Measurements from ENCODE around the gene IFRD2.

DNA sequence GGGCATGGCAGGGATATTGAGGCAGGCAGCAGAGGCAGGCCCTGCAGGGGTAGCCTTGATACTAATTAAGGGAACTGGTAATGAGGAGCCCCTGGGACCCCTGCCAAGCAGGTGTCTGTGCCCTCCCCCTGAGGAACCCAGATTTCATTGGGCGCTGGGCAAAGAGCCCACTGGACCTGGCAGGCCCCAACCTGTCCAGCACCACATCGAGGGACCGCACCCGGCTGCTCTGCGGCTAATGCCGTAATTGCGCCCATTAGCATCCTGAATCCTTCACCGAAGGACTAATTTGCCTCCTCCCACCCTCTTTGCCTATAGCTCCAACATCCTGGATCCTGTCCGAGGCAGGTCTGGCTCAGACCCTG is 37.0 kb downstream of the IFRD2 start:
- TF ChIP-seq, protein P1, sequence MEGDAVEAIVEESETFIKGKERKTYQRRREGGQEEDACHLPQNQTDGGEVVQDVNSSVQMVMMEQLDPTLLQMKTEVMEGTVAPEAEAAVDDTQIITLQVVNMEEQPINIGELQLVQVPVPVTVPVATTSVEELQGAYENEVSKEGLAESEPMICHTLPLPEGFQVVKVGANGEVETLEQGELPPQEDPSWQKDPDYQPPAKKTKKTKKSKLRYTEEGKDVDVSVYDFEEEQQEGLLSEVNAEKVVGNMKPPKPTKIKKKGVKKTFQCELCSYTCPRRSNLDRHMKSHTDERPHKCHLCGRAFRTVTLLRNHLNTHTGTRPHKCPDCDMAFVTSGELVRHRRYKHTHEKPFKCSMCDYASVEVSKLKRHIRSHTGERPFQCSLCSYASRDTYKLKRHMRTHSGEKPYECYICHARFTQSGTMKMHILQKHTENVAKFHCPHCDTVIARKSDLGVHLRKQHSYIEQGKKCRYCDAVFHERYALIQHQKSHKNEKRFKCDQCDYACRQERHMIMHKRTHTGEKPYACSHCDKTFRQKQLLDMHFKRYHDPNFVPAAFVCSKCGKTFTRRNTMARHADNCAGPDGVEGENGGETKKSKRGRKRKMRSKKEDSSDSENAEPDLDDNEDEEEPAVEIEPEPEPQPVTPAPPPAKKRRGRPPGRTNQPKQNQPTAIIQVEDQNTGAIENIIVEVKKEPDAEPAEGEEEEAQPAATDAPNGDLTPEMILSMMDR (conservative IDR thresholded peaks at IDR 0.05; ENCODE audit: low read depth in 2 of 2) = no peak
- TF ChIP-seq, protein P2, sequence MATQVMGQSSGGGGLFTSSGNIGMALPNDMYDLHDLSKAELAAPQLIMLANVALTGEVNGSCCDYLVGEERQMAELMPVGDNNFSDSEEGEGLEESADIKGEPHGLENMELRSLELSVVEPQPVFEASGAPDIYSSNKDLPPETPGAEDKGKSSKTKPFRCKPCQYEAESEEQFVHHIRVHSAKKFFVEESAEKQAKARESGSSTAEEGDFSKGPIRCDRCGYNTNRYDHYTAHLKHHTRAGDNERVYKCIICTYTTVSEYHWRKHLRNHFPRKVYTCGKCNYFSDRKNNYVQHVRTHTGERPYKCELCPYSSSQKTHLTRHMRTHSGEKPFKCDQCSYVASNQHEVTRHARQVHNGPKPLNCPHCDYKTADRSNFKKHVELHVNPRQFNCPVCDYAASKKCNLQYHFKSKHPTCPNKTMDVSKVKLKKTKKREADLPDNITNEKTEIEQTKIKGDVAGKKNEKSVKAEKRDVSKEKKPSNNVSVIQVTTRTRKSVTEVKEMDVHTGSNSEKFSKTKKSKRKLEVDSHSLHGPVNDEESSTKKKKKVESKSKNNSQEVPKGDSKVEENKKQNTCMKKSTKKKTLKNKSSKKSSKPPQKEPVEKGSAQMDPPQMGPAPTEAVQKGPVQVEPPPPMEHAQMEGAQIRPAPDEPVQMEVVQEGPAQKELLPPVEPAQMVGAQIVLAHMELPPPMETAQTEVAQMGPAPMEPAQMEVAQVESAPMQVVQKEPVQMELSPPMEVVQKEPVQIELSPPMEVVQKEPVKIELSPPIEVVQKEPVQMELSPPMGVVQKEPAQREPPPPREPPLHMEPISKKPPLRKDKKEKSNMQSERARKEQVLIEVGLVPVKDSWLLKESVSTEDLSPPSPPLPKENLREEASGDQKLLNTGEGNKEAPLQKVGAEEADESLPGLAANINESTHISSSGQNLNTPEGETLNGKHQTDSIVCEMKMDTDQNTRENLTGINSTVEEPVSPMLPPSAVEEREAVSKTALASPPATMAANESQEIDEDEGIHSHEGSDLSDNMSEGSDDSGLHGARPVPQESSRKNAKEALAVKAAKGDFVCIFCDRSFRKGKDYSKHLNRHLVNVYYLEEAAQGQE (IDR thresholded peaks at IDR 0.05; ENCODE audit: unreplicated experiment) = no peak
- TF ChIP-seq EZH2 (IDR thresholded peaks at IDR 0.05; ENCODE audit: low read depth, unreplicated experiment) (no peak), STAT1 (IDR thresholded peaks at IDR 0.05; ENCODE audit: unreplicated experiment) (no peak), ZNF114 (CRISPR knock-in tag; IDR thresholded peaks at IDR 0.05) (no peak), POLR2AphosphoS5 (IDR thresholded peaks at IDR 0.05; ENCODE audit: low read depth) (no peak), EZH2phosphoT487 (IDR thresholded peaks at IDR 0.05; ENCODE audit: unreplicated experiment) (no peak), JUNB (IDR thresholded peaks at IDR 0.05; ENCODE audit: unreplicated experiment) (no peak)
- TF ChIP-seq, protein P3, sequence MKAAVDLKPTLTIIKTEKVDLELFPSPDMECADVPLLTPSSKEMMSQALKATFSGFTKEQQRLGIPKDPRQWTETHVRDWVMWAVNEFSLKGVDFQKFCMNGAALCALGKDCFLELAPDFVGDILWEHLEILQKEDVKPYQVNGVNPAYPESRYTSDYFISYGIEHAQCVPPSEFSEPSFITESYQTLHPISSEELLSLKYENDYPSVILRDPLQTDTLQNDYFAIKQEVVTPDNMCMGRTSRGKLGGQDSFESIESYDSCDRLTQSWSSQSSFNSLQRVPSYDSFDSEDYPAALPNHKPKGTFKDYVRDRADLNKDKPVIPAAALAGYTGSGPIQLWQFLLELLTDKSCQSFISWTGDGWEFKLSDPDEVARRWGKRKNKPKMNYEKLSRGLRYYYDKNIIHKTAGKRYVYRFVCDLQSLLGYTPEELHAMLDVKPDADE (IDR thresholded peaks at IDR 0.05) = no peak

Data from GM23338 (cell line).